GM21576 (cell line): ENCODE data around the gene CDKN1A.
"Not testable (repeated sequence)": the region's sequence is repeated elsewhere in the genome, so short reads cannot be mapped to it uniquely, and the experiment has no call there.

Experiments used
- ATAC-seq: cut with Tn5 transposase; IDR thresholded peaks from one replicate; pipeline ENCODE4 v1.9.1; 2021; ENCODE audit warnings: mild to moderate bottlenecking, moderate library complexity; ENCODE audit not compliant: unreplicated experiment

CDKN1A gene

DNA sequence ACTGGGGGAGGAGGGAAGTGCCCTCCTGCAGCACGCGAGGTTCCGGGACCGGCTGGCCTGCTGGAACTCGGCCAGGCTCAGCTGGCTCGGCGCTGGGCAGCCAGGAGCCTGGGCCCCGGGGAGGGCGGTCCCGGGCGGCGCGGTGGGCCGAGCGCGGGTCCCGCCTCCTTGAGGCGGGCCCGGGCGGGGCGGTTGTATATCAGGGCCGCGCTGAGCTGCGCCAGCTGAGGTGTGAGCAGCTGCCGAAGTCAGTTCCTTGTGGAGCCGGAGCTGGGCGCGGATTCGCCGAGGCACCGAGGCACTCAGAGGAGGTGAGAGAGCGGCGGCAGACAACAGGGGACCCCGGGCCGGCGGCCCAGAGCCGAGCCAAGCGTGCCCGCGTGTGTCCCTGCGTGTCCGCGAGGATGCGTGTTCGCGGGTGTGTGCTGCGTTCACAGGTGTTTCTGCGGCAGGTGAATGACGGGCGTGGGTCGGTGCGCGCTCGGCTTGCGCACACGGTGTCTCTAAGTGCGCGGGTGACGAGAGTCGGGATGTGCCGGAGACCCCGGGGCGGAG is at the start of gene CDKN1A:
TSS of gene CDKN1A (plus strand) at position 227 of the 555 bp plus-strand sequence. CDS start 5,388 bp downstream, outside the sequence.
- peak; percentile 33 for ATAC-seq

DNA sequence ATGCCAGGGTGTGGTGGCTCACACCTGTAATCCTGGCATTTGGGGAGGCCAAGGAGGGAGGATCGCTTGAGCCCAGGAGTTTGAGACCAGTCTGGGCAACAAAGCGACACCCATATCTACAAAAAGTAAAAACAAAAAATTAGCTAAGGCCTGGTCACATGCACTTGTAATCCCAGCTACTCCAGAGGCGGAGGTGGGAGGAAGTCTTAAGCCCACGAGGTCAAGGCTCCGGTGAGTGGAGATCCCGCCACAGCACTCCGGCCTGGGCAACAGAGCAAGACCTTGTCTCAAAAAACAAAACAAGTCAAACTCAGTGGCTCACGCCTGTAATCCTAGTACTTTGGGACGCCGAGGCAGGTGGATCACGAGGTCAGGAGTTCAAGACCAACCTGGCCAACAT is 48.7 kb upstream of the CDKN1A start:
- ATAC-seq: no peak

DNA sequence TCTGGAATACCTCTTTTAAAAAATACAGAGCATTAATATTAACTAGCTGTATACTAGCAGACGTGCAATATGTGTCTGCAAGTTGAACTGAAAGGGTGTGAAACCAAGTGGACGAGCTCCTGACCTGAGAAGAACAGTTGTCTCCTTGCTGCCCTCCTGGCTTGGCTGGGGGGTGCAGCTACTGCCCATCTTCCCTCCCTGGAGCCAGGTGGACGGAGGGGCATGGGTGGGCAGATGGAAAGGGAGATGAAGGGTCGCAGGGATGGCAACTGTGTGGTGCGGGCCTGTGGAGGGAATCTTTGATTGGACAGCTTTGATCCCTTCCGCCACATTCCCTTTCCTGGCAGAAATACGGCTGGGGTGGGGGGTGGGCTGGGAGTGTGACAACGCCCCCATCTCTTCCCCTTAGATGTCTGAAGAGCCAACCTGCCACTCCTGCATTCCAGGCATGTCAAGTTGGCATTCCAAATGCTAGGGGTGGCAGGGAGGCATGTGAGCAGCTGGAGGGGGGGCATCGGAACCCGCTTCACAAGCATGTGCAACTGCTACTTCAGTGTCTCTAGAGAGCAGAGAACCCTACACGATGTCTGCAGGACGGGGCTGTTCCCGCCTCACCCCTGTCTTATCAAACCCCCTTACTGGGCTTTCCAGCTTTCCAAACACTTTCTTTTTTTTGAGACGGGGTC is 47.0 kb upstream of the CDKN1A start:
- no peak for ATAC-seq

DNA sequence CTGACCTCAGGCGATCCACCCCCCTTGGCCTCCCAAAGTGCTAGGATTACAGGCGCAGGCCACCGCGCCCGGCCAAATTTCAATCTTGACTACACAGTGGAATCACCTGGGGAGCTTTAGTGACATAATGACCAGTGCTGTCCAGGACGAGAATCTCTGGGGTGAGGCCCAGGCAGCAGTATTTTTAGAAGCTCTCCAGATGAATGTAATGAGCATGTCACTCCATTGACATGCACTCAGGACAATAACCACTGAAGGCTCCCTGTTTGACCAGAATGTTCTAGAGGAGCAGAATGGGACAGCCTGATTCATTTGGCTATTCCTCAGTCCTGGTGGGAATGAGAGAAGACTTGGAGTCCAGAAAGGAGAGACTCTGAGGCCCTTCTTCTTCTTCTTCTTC is 45.1 kb upstream of the CDKN1A start:
- no peak for ATAC-seq

DNA sequence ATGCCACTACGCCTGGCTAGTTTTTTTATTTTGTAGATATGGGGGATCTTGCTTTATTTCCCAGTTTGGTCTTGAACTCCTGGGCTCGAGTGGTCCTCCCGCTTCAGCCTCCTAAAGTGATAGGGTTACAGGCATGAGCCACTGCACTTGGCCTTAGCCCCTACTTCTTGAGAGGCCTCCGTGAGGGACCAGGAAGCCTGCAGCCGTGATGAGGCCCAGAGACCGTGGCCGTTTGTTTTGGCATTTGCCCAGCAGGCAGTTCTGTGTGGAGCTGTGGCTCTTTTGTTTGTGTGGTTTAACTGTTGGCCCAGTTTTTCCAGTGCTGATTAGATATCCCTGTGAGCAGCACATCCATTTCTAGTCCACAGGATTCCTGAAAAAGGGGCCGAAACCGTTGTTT is 44.6 kb upstream of the CDKN1A start:
- no peak for ATAC-seq

DNA sequence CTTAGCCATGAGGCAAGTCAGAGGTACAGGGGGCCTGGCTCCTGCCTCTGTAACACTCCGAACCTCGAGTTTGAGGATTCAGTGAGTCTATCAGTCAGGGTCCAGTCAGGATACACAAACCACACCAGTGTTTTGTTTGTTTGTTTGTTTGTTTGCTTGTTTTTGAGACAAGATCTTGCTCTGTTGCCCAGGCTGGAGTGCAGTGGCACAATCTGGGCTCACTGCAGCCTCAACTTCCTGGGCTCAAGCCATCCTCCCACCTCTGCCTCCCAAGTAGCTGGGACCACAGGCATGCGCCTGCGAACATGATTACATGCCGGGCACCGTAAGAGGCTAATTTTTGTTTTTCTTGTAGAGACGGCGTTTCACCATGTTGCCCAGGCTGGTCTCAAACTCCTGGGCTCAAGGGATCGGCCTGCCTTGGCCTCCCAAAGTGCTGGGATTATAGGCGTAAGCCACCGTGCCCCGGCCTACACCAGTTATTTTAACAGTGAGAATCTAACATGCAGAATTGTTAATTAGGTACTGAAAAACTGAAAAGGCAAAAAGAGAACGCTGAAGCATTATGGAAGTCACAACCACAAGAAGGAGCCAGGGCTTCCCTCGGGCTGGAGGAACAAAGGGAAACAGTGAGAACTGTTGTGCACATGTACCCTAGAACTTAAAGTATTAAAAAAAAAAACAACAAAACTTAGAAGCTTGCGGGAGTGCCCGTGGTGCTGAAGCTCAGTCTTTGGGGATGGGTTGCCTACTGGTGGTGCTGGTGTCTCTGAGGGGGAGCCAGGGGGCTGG is 44.0 kb upstream of the CDKN1A start:
- no peak for ATAC-seq

DNA sequence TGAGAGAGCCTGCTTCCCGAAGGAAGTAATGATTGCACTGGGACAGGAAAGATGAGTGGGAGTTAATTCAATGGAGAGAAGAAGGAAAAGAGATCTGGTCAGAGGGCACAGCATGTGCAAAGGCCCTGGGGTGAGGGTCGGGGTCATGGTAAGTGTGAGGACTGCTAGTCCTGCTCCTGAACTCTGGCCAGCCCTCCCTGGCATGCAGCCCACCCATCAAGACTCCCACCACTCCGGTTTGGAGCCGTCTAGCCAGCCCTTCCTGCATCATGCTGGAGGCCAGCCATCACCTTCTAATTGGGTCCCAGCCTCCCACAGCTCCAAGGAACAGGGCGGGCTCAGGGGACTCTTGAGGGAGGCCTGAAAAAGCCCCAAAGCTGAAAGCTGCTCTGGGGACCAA is 42.2 kb upstream of the CDKN1A start:
- ATAC-seq: no peak

DNA sequence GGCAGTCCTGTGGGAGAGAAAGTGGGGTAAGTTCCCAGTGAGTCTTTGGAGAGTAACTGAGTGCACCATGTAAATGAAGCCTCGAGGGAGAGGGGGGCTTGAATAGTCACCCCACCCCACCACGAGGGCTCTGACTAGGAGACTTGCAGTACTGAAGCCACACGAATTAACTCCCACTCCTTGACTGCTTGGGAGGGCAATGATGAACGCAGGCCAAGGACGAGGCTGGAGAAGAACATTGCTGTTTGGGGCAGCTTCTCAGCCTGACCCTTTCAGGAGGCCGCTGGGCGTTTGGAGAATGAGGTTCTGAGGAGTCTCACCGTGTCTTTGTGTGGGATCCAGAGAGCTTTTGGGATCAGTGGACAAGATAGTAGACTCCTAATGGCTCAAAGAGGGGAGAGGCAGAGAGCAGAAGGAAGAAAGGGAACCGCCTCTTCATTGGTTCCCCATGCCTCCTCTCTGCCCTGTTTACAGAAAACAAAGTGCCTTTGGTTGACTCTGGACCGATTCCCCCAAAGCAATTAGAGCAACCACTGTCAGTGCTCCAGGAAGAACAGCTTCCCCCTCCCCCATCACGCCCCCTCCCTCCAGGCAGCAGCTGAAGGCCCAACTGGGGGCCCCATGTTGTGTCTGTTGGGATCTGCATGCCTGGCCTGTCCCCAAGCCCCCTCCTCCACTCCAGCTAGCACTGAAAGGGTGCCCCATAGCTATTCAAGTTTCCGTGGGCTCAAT is 41.7 kb upstream of the CDKN1A start:
- ATAC-seq: no peak

DNA sequence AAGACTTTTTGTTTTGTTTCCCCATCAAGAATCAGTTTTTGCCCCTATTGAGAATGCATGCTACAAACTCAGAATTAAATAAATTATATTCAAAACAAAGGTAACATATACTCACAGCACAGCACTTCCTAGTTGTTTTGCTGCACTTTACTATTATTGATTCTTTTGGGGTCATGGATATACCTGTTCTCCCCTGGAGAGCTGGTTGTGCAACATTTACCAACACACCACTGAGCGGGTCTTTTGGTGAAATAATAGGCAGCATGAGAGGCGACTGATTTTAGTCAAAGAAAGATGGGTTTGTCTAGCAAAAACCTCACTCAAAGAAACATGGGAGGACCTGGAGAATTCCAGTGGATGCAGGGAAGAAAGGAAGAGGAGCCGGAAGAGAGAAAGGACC is 39.9 kb upstream of the CDKN1A start:
- ATAC-seq: no peak

DNA sequence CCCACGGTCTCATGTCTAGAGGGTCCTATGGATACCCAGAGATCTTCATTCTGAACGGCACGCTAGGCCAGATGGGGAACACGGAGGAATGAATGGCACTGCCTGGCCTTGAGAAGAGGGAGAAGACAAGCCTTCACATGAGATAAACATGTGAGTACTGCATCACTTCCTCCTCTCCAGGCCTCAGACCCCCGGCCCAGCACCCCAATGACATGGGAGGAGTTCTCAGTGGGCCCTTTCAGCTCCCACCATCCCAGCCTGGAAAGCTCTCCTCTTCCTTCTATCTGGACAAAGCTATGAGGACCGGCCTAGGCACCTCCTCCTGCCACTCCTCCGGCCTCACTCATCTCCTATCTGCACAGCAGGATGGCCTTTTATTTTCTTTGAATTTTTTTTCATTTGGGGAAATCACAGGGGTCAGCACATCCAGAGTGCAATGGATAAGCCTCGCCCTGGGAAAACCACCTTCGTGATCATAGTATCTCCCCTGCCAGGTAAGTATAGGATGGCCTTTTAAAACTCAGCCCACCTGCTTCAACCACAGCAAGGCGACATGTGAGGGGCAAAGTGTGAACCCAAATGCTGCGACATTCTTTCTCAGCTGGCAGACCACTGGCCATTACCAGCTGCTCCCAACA is 39.2 kb upstream of the CDKN1A start:
- ATAC-seq: no peak

DNA sequence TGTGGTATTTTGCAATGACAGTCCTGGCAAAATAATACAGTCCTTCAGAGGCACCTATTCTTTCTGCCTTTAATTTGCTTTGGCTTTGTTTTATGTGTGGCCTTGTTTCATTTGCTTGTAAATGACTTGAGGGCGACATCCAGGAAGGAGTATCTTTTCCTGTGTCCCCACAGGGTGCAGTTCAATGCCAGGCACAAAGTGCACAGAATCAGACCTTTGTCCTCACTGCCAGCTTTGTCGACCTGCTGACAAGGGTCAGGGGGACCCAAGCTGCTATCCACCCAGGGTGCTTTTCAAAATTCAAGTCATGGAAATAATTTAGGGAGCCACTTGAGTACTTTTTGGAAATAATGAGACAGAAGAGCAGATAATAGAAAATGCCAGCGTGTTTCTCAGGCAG is 37.0 kb upstream of the CDKN1A start:
- no peak for ATAC-seq

DNA sequence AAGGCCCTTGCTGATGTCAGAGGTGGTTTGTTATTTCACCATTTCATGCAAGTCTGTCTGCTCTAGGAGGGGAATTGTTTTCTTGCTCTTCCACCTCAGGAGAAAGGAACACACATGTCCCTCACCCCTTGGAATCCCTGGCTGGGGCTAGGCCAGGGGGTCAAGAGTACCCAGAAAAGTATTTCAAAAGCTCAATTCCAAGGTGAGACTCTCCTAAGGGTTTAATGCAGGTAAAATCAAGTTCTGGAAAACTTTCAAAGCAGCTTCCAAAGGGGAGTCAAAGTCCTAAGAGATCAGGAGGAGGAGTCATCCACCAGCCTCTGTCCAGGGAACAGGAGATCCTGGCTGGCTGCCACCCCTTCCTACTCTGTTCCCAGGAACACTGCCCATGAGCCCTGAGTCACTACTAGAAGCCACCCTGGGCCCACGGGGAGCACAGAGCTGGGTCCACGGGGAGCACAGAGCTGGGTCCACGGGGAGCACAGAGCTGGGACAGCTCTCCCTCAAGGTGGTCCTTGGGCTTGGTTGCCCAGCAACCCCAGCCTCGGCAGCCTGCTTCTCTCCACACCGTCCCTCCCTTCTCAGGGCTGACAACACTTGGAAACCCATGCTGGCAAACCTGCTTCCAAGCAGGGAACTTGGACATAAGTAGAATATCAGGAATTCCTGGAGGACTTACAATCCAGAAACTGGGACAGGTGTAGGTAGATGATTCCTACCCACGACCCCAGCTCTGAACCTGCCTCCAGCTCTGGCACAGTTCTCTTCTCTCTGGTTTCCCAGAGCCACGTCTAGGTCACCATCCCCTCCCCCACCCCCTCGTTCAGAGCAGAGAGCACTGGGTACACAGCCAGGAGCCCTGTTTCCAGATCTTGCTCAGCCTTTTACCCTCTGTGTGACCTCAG is 35.3 kb upstream of the CDKN1A start:
- no peak for ATAC-seq

DNA sequence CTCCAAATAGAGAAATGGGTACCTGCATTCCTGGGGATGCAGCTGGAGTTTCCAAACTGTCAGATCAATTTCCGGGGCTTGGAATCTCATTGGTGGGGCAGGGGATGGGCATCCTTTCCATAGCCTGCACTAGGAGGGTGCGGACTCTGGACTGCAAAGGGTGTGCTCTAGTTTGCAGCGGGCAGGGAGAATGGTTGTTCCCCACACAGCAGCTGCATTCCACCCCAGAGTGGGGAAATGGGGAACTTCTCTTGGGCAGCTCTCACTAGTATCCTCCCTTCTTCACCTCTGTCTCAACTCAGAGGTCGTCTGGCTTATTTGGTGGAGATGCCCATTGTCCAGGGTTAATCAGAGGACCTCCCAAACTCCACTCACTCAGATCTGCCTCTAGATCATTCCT is 34.5 kb upstream of the CDKN1A start:
- ATAC-seq: no peak

DNA sequence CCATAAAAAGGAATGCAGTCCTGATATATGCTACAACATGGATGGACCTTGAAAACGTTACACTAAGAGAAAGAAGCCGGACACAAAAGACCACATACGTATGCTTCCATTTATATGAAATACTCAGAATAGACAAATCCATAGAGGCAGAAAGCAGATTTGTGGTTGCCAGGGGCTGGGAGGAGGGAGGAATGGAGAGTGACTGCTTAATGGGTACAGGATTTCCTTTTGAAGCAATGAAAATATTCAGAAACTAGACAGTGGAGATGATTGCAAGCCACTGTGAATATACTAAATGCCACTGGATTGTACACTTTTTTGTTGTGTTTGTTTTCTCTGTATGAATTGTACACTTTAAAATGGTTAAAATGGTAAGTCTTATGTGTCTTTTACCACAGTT is 29.4 kb upstream of the CDKN1A start:
- ATAC-seq: no peak

DNA sequence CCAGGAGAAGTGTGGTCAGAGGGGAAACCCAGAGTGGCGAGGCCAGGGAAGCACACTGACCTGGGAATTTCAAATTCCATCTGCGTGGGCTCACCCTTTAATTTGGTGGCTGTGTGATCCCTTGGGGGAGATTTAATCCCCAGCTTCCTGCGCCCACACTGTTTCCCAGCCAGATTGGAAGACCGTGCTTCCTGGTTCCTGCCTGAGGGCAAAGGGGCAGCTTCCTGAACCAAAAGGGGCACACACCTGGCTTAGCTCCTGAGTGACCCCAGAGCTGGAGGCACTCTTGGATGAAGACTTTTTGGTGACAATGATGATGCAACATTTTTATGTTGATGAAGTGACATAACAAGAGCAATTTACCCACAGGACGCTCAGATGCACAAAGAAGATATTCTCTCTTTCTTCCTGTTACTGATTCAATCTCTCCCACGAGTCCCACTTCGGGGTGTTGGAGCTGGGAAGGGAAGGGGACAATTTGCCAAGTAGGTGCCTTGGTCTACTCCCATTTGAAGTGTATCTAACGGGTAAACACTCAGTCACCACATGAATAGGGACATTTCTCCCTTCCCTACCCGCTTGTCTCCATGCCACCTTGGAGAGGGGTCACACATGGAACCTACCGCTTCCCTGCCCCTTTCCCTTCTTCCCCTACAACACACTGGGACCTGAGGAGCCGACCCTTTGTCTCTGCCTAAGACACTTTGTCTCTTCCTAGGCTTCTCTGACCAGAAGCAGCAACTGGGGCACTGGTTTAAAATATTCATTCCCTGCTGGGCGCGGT is 28.6 kb upstream of the CDKN1A start:
- ATAC-seq: no peak

DNA sequence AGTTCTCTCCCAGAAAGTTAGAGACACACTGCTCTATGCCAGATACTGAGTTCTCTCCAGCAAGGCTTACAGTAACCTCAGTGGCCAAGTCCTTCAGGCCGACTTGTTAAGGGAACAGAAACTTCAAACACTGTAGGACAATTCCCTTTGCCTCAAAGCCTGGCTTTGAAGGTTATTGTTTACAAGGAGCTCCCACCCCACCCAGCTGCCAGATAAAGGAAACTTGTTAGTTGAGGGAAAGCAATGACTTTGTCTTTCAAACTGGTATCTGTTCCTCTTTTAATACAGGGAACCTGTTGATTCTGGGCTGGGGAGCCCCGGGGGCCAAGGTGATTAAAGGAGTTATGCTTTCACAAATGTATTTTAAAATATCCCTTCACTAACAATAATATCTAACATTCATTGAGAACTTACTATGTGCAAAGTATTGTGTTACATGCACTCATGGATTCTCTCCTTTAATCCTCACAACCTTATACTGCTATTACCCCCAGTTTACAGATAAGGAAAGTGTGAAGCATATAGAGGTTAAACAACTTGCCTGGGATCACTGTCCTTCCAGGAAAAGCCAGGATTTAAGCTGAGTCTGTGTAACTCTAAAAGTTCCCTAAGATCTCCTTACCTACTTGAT is 27.6 kb upstream of the CDKN1A start:
- no peak for ATAC-seq

DNA sequence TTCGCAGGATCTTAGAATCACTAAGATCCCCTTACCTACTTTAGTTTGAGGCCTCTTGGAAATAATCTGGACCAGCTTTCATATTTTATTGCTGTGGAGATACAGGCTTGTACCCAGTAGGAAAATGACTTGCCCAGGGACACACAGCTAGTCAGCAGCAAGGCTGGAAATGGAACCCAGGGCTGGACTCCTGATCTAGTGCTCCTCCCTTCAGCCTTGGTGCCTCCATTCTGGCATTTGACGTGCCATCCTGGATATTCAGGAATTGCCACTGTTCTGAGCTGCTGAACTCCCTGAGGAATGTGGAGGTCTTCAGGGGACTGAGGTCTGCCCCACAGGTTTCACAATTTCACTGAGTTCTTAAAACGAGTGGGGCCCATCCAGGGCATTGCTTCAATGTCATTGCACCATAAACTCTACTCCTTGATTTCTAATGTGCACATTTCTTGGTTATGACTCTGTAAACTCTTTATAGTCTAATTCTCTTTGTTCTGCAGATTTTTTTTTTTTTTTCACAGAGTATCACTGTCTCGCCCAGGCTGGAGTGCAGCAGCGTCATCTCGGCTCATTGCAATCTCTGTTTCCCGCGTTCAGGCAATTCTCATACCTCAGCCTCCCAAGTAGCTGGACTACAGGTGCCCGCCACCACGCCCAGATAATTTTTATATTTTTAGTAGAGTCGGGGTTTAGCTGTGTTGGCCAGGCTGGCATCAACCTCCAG is 26.7 kb upstream of the CDKN1A start:
- no peak for ATAC-seq

DNA sequence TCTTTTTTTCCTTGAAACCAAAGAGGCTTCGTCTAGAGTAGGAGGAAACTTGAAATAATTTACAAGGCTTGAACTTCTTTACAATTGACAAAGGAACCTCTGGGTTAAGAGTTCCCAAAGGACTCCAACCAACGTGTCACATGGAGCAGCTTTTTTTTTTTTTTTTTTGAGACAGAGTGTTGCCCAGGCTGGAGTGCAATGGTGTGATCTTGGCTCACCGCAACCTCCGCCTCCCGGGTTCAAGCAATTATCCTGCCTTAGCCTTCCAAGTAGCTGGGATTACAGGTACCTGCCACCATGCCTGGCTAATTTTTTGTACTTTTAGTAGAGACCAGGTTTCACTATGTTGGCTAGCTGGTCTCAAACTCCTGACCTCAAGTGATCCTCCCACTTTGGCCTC is 24.0 kb upstream of the CDKN1A start:
- not testable (repeated sequence) for ATAC-seq
